ENCODE results near the gene COQ8A.

- TF ChIP-seq EZH2 (IDR thresholded peaks at IDR 0.05; ENCODE audit: borderline replicate concordance, insufficient read depth, low read length, poor library complexity, severe bottlenecking): no peak
- no peak for TF ChIP-seq CTCF (IDR thresholded peaks at IDR 0.05; ENCODE audit: poor library complexity, severe bottlenecking)
These were observed 48.1 kb upstream of the COQ8A start for GRCh38 chr1:226891846-226892523.

Measured in neural cell (in vitro differentiated cells).